MCF 10A (cell line): ENCODE measurements around the gene CCDC28B. TPM values are rescaled to one million over a fixed set of nuclear protein-coding genes. Genes with fewer than 3 reads are reported as not detected.

ENCODE experiments used
- BruUV-seq: library from RNA; stranded (reverse); fragments of 400-500 nt; replicated peaks from 2 replicates; lab custom pipeline; 2021; lab: Mats Ljungman, UMichigan
- CTCF ChIA-PET: fragments of 300-600 bp; sonication (Branson Sonifier 250); formaldehyde crosslinking; extraction: SDS; loops from one replicate; lab custom pipeline; 2021; ENCODE audit warnings: antibody characterized with exemption, inconsistent platforms; lab: Yijun Ruan, JAX
- POLR2A ChIA-PET: fragments of 300-600, 350-650 bp; sonication (Branson Sonifier 250); formaldehyde crosslinking; extraction: SDS; loops from one replicate; lab custom pipeline; 2020; ENCODE audit warnings: antibody characterized with exemption, inconsistent platforms; lab: Yijun Ruan, JAX
- DNase-seq: peaks from one replicate; pipeline ENCODE4 v3.0.0-alpha.2; 2018; ENCODE audit not compliant: unreplicated experiment
- H3K27ac Mint-ChIP-seq: one replicate; pipeline ENCODE4 v1.8.0; 2022; ENCODE audit warnings: mild to moderate bottlenecking, low read depth, mixed read lengths; ENCODE audit not compliant: unreplicated experiment
- H3K27me3 Mint-ChIP-seq: one replicate; pipeline ENCODE4 v1.8.0; 2022; ENCODE audit warnings: mixed read lengths; ENCODE audit not compliant: insufficient read depth, unreplicated experiment
- H3K36me3 Mint-ChIP-seq: one replicate; pipeline ENCODE4 v1.8.0; 2022; ENCODE audit warnings: mild to moderate bottlenecking, moderate library complexity, mixed read lengths; ENCODE audit not compliant: insufficient read depth, unreplicated experiment
- H3K4me1 Mint-ChIP-seq: one replicate; pipeline ENCODE4 v1.8.0; 2022; ENCODE audit warnings: mixed read lengths; ENCODE audit not compliant: insufficient read depth, unreplicated experiment
- H3K4me3 Mint-ChIP-seq: one replicate; pipeline ENCODE4 v1.8.0; 2022; ENCODE audit warnings: mild to moderate bottlenecking, moderate library complexity, mixed read lengths; ENCODE audit not compliant: unreplicated experiment
- H3K9me3 Mint-ChIP-seq: one replicate; pipeline ENCODE4 v1.8.0; 2022; ENCODE audit warnings: mixed read lengths; ENCODE audit not compliant: unreplicated experiment
- CTCF ChIP-seq: fragments of 200-600 bp; IDR thresholded peaks from one replicate; pipeline ENCODE4 v1.8.0; 2022; ENCODE audit warnings: antibody characterized with exemption, mild to moderate bottlenecking; ENCODE audit not compliant: unreplicated experiment
- intact Hi-C: fragments of 100-400 bp; cut with micrococcal nuclease; formaldehyde crosslinking; loops from 2 replicates; pipeline ENCODE4 v1.14.1; 2022
- total RNA-seq: library from RNA; stranded (reverse); gene quantifications from 2 replicates; pipeline ENCODE4 v1.2.3, GENCODE V29; 2022

CCDC28B gene
- total RNA-seq, 1 experiment from 2014 or later, result 0.91 TPM

- no TSS peak for BruUV-seq
- no peak for TF ChIP-seq CTCF
- no peak overlapping the region for H3K27ac Mint-ChIP-seq
- CTCF ChIA-PET, result interaction anchor here (0.8 to 1.9 kb wide), 3 partner anchors 9 to 79 kb away, joined by 3 to 10 read pairs (median 4); no protein-coding TSS in a partner anchor
- POLR2A ChIA-PET, result interaction anchor here (1.2 to 1.3 kb wide), 3 partner anchors 10 to 52 kb away, joined by 3 to 4 read pairs (median 4); partner anchors contain the start of gene HDAC1
- H3K36me3 Mint-ChIP-seq, result no peaks in the 10 kb centered on the region
- no peaks in the 10 kb centered on the region for H3K9me3 Mint-ChIP-seq
- peaks cover 13% of the 10 kb centered on the region for H3K4me1 Mint-ChIP-seq
- DNase-seq, result no peak
- H3K4me3 Mint-ChIP-seq, result peak overlapping the region; percentile 68
- no peaks in the 10 kb centered on the region for H3K27me3 Mint-ChIP-seq
- intact Hi-C loops, result no loop called here
Measured at GRCh38 chr1:32239790-32240139, 39.4 kb downstream of the CCDC28B start.

- DNase-seq, result peak; percentile 70
- peak overlapping the region; percentile 68 for H3K4me3 Mint-ChIP-seq
- peaks cover 13% of the 10 kb centered on the region for H3K4me1 Mint-ChIP-seq
- H3K36me3 Mint-ChIP-seq, result no peaks in the 10 kb centered on the region
- H3K27ac Mint-ChIP-seq, result no peak overlapping the region
- intact Hi-C loops, result no loop called here
- H3K27me3 Mint-ChIP-seq, result no peaks in the 10 kb centered on the region
- TF ChIP-seq CTCF, result no peak
- POLR2A ChIA-PET, result interaction anchor here (0.7 to 1.3 kb wide), 5 partner anchors 10 to 52 kb away, joined by 3 to 5 read pairs (median 4); partner anchors contain the start of gene HDAC1
- no peaks in the 10 kb centered on the region for H3K9me3 Mint-ChIP-seq
- CTCF ChIA-PET, result interaction anchor here (0.5 to 1.4 kb wide), 8 partner anchors 10 to 539 kb away, joined by 3 to 5 read pairs (median 3); partner anchors contain the start of gene LCK
- BruUV-seq, result no TSS peak
Measured at GRCh38 chr1:32240140-32240951, 40.0 kb downstream of the CCDC28B start.

- H3K4me3 Mint-ChIP-seq, result peak overlapping the region; percentile 68
- CTCF ChIA-PET, result interaction anchor here (0.5 to 1.4 kb wide), 9 partner anchors 10 to 650 kb away, joined by 3 to 5 read pairs (median 3); partner anchors contain the start of gene LCK
Measured at GRCh38 chr1:32241001-32241763, 40.8 kb downstream of the CCDC28B start.

More at GRCh38 chr1:32241001-32241763, 40.8 kb downstream of the CCDC28B start:
- Mint-ChIP-seq H3K36me3 (no peaks in the 10 kb centered on the region), H3K9me3 (no peaks in the 10 kb centered on the region), H3K27ac (no peak overlapping the region), H3K4me1 (peaks cover 6% of the 10 kb centered on the region), H3K27me3 (no peaks in the 10 kb centered on the region)
- no TSS peak for BruUV-seq
- no peak for TF ChIP-seq CTCF
- intact Hi-C loops, result no loop called here
- POLR2A ChIA-PET, result interaction anchor here (0.7 to 1.3 kb wide), 4 partner anchors 11 to 51 kb away, joined by 3 to 5 read pairs (median 4); partner anchors contain the start of gene HDAC1
- peak; percentile 41 for DNase-seq
